Panc1 (cell line): ENCODE data around the gene CDC5L. TPM values are rescaled to one million over a fixed set of nuclear protein-coding genes. Genes with fewer than 3 reads are reported as not detected.

Source experiments
- ATAC-seq: fragments of 200-7000 bp; cut with Tn5 transposase; 2 replicates; pipeline ENCODE4 v1.9.1; 2020; ENCODE audit warnings: mild to moderate bottlenecking, moderate library complexity
- BruUV-seq: library from RNA; stranded (reverse); fragments of 400-500 nt; replicated peaks from 2 replicates; lab custom pipeline; 2021; lab: Mats Ljungman, UMichigan
- CTCF ChIA-PET: fragments of 300-600 bp; sonication (Branson Sonifier 250); formaldehyde crosslinking; loops from one replicate; lab custom pipeline; 2022; ENCODE audit warnings: antibody characterized with exemption; lab: Charles Lee
- POLR2A ChIA-PET: fragments of 300-600 bp; sonication (Branson Sonifier 250); formaldehyde crosslinking; loops from one replicate; lab custom pipeline; 2022; ENCODE audit warnings: antibody characterized with exemption; lab: Charles Lee
- DNase-seq: peaks from one replicate; pipeline ENCODE4 v3.0.0-alpha.2; 2010; ENCODE audit warnings: low read depth, low spot score
- H3K27ac ChIP-seq: 2 replicates; pipeline ENCODE4 v1.5.1; 2011; ENCODE audit warnings: mild to moderate bottlenecking, low read length, inconsistent platforms
- H3K27me3 ChIP-seq: fragments of 200-500 bp; sonication (Bioruptor generic); 2 replicates; pipeline ENCODE4 v1.6.0; 2014; ENCODE audit warnings: low read length, inconsistent platforms; ENCODE audit not compliant: control insufficient read depth, insufficient read depth
- H3K36me3 ChIP-seq: fragments of 200-500 bp; sonication (Bioruptor generic); 2 replicates; pipeline ENCODE4 v1.5.1; 2014; ENCODE audit warnings: inconsistent platforms, mild to moderate bottlenecking, low read length, moderate library complexity; ENCODE audit not compliant: control insufficient read depth, insufficient read depth
- H3K4me1 ChIP-seq: 2 replicates; pipeline ENCODE4 v1.5.1; 2011; ENCODE audit warnings: inconsistent platforms, mild to moderate bottlenecking, low read length, moderate library complexity; ENCODE audit not compliant: control insufficient read depth, insufficient read depth
- H3K4me3 ChIP-seq, 2 experiments: 2 replicates each; pipeline ENCODE4 v1.5.1; 2011 to 2012; ENCODE audit warnings: low read depth in 2 of 2, low read length in 2 of 2, mild to moderate bottlenecking in 2 of 2, inconsistent platforms in 1 of 2, moderate library complexity in 1 of 2
- H3K9me3 ChIP-seq: fragments of 200-500 bp; sonication (Bioruptor generic); 2 replicates; pipeline ENCODE4 v1.5.1; 2014; ENCODE audit warnings: low read depth, mild to moderate bottlenecking, inconsistent platforms, low read length, moderate library complexity; ENCODE audit not compliant: control insufficient read depth, insufficient read depth
- POLR2AphosphoS5 ChIP-seq: IDR thresholded peaks from 2 replicates; pipeline ENCODE4 v1.6.1; 2012; ENCODE audit warnings: mild to moderate bottlenecking, low read depth, low read length, moderate library complexity
- SIN3A ChIP-seq: IDR thresholded peaks from 2 replicates; pipeline ENCODE4 v1.6.1; 2012; ENCODE audit warnings: low read depth, mild to moderate bottlenecking, low read length, moderate library complexity, borderline replicate concordance; ENCODE audit not compliant: insufficient read depth
- TCF7L2 ChIP-seq: IDR thresholded peaks from 2 replicates; pipeline ENCODE4 v1.6.1; 2011; ENCODE audit warnings: mild to moderate bottlenecking, low read depth, low read length, inconsistent platforms
- in situ Hi-C: cut with HindIII; loops from 2 replicates; pipeline ENCODE4 v1.10.0; 2016; ENCODE audit warnings: low sequenced_read_pairs, low pct_unique_long_range_greater_than_20kb
- intact Hi-C: fragments of 100-400 bp; cut with micrococcal nuclease; formaldehyde crosslinking; loops from one replicate; pipeline ENCODE4 v1.10.0; 2022; ENCODE audit not compliant: unreplicated experiment
- total RNA-seq: library from RNA; stranded (reverse); gene quantifications from one replicate; pipeline ENCODE4 v1.2.1, GENCODE V29; 2021; ENCODE audit not compliant: unreplicated experiment
- TF ChIP-seq, protein P1 (sequence below): fragments of 450-650 bp; IDR thresholded peaks from 2 replicates; pipeline ENCODE4 v1.5.1; 2017; ENCODE audit warnings: mild to moderate bottlenecking
- TF ChIP-seq, protein P2 (sequence below), 2 experiments: IDR thresholded peaks; 2 replicates each; pipeline ENCODE4 v1.6.1; 2011 to 2012; ENCODE audit warnings: low read depth in 2 of 2, control low read depth in 1 of 2, low read length in 1 of 2, mild to moderate bottlenecking in 1 of 2, moderate library complexity in 1 of 2; ENCODE audit not compliant: insufficient read depth in 1 of 2

The CDC5L gene
- total RNA-seq, 1 experiment from 2014 or later = 23.3 TPM

DNA sequence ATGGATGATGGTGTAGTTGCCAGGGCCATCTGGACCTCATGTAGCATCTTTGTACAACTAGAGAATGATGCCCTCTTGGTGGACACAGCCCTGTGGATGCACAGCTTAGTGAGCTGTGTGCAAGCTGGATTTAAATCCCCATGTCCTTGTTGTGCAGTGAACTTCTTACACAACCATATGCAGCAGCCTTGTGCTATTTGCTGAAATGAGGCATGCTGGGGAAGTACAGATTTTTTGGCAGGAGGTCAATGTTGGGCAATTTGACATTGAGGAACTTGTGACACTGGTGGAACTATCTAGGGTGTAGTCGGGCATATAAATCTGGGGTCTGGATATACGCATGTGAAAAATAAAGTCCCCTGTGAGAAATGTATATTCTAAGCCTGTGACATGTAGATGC, 5.8 kb upstream of the CDC5L start:
- Histone ChIP-seq H3K27ac (no peak overlapping the region), H3K27me3 (no peaks in the 10 kb centered on the region), H3K4me1 (peaks cover 6% of the 10 kb centered on the region; the same call in 1 of the 2 replicates), H3K4me3 (no peak overlapping the region), H3K36me3 (no peaks in the 10 kb centered on the region), H3K9me3 (no peaks in the 10 kb centered on the region)
- intact Hi-C loops (no loop called here), in situ Hi-C loops (no loop called here)
- no peak for ATAC-seq
- no TSS peak for BruUV-seq
- no peak for DNase-seq
- no peak for TF ChIP-seq POLR2AphosphoS5
- TF ChIP-seq, protein P1, sequence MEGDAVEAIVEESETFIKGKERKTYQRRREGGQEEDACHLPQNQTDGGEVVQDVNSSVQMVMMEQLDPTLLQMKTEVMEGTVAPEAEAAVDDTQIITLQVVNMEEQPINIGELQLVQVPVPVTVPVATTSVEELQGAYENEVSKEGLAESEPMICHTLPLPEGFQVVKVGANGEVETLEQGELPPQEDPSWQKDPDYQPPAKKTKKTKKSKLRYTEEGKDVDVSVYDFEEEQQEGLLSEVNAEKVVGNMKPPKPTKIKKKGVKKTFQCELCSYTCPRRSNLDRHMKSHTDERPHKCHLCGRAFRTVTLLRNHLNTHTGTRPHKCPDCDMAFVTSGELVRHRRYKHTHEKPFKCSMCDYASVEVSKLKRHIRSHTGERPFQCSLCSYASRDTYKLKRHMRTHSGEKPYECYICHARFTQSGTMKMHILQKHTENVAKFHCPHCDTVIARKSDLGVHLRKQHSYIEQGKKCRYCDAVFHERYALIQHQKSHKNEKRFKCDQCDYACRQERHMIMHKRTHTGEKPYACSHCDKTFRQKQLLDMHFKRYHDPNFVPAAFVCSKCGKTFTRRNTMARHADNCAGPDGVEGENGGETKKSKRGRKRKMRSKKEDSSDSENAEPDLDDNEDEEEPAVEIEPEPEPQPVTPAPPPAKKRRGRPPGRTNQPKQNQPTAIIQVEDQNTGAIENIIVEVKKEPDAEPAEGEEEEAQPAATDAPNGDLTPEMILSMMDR = no peak
- TF ChIP-seq, protein P2, sequence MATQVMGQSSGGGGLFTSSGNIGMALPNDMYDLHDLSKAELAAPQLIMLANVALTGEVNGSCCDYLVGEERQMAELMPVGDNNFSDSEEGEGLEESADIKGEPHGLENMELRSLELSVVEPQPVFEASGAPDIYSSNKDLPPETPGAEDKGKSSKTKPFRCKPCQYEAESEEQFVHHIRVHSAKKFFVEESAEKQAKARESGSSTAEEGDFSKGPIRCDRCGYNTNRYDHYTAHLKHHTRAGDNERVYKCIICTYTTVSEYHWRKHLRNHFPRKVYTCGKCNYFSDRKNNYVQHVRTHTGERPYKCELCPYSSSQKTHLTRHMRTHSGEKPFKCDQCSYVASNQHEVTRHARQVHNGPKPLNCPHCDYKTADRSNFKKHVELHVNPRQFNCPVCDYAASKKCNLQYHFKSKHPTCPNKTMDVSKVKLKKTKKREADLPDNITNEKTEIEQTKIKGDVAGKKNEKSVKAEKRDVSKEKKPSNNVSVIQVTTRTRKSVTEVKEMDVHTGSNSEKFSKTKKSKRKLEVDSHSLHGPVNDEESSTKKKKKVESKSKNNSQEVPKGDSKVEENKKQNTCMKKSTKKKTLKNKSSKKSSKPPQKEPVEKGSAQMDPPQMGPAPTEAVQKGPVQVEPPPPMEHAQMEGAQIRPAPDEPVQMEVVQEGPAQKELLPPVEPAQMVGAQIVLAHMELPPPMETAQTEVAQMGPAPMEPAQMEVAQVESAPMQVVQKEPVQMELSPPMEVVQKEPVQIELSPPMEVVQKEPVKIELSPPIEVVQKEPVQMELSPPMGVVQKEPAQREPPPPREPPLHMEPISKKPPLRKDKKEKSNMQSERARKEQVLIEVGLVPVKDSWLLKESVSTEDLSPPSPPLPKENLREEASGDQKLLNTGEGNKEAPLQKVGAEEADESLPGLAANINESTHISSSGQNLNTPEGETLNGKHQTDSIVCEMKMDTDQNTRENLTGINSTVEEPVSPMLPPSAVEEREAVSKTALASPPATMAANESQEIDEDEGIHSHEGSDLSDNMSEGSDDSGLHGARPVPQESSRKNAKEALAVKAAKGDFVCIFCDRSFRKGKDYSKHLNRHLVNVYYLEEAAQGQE (IDR thresholded peaks at IDR 0.05; ENCODE audit: insufficient read depth in 1 of 2, low read depth in 2 of 2, low read length in 1 of 2) = no peak
- no peak for TF ChIP-seq SIN3A
- TF ChIP-seq TCF7L2 = no peak
- ChIA-PET CTCF (interaction anchor here (0.7 kb wide), 1 partner anchor 92 kb away, joined by 5 read pairs; no protein-coding TSS in a partner anchor), POLR2A (no interaction called here)

DNA sequence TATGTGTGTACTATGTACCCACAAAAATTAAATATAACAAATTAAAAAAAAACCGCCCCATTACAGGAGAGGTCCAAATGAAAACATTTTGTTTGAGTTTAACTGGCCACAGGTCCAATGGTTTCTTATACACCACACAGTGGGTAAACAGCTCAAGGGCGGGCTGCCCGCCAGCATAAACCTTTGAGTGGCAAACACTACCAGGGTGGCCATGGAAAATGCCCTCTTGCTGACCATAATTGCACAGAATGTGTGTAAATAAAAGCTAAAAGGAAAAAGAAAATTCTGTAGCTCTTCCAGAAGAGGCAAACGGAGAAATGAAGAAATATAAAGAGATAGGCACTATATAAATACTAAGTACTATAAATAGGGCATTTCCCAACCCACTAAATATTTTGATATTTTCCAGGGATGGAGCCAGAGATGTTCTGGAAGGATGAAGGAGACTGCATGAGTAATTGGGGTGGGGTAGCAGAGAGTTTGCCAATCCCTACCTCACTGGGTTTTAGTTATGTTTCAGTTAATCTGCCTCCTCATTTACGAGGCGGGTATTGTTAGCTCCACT, 1.1 kb upstream of the CDC5L start:
- H3K4me1 ChIP-seq = peaks cover 21% of the 10 kb centered on the region; the same call in 1 of the 2 replicates
- ATAC-seq (no peak), DNase-seq (no peak)
- H3K27me3 ChIP-seq = no peaks in the 10 kb centered on the region
- H3K4me3 ChIP-seq = peak overlapping the region; percentile 91
- POLR2A ChIA-PET = no interaction called here
- peak overlapping the region; percentile 97 for H3K27ac ChIP-seq
- peaks cover 3% of the 10 kb centered on the region for H3K36me3 ChIP-seq
- intact Hi-C loops = no loop called here
- in situ Hi-C loops = no loop called here
- H3K9me3 ChIP-seq = no peaks in the 10 kb centered on the region
- no peak for TF ChIP-seq SIN3A
- TF ChIP-seq, protein P2 (IDR thresholded peaks at IDR 0.05; ENCODE audit: insufficient read depth in 1 of 2, low read depth in 2 of 2, low read length in 1 of 2) = no peak
- TF ChIP-seq, protein P1 = no peak
- no peak for TF ChIP-seq TCF7L2
- TF ChIP-seq POLR2AphosphoS5 = no peak
- BruUV-seq = no TSS peak
- CTCF ChIA-PET = interaction anchor here (1.0 kb wide), 1 partner anchor 118 kb away, joined by 13 read pairs; no protein-coding TSS in a partner anchor
